GM23338 (cell line): ENCODE measurements around the gene PCDHGC4. TPM values are rescaled to one million over a fixed set of nuclear protein-coding genes. Genes with fewer than 3 reads are reported as not detected.

Experiments
- ATAC-seq: fragments of 200-7000 bp; cut with Tn5 transposase; 3 replicates; pipeline ENCODE4 v1.9.1; 2020
- DNase-seq: peaks from one replicate; pipeline ENCODE4 v3.0.0-alpha.2; 2015; ENCODE audit warnings: low spot score
- H2AFZ ChIP-seq: fragments of 200-600 bp; sonication (generic); 2 replicates; pipeline ENCODE4 v1.8.0; 2016; ENCODE audit warnings: antibody characterized with exemption, mild to moderate bottlenecking, moderate library complexity
- H3F3A ChIP-seq: fragments of 200-600 bp; sonication (generic); replicated peaks from 2 replicates; pipeline ENCODE4 v1.8.0; 2017; ENCODE audit warnings: antibody characterized with exemption, mixed run types, low read depth
- H3K27ac ChIP-seq: fragments of 200-600 bp; sonication (generic); 2 replicates; pipeline ENCODE4 v1.6.1; 2016; ENCODE audit warnings: low read depth
- H3K27me3 ChIP-seq: fragments of 200-600 bp; sonication (generic); 2 replicates; pipeline ENCODE4 v1.8.0; 2016; ENCODE audit warnings: mild to moderate bottlenecking, mixed run types, moderate library complexity; ENCODE audit not compliant: insufficient read depth
- H3K36me3 ChIP-seq: fragments of 200-600 bp; sonication (generic); 2 replicates; pipeline ENCODE4 v1.8.0; 2016; ENCODE audit warnings: mild to moderate bottlenecking; ENCODE audit not compliant: insufficient read depth
- H3K4me1 ChIP-seq: fragments of 200-600 bp; sonication (generic); 2 replicates; pipeline ENCODE4 v1.8.0; 2016; ENCODE audit warnings: mild to moderate bottlenecking, moderate library complexity; ENCODE audit not compliant: insufficient read depth
- H3K4me2 ChIP-seq: fragments of 200-600 bp; sonication (generic); 2 replicates; pipeline ENCODE4 v1.7.1; 2017; ENCODE audit warnings: mixed run types
- H3K4me3 ChIP-seq: fragments of 200-600 bp; sonication (generic); 2 replicates; pipeline ENCODE4 v1.6.1; 2016; ENCODE audit warnings: mixed run types
- H3K79me2 ChIP-seq: fragments of 200-600 bp; sonication (generic); replicated peaks from 2 replicates; pipeline ENCODE4 v1.8.0; 2017; ENCODE audit warnings: mild to moderate bottlenecking; ENCODE audit not compliant: insufficient read depth
- H3K9me2 ChIP-seq: fragments of 200-600 bp; sonication (generic); 2 replicates; pipeline ENCODE4 v1.8.0; 2017; ENCODE audit not compliant: insufficient read depth
- H4K20me1 ChIP-seq: fragments of 200-600 bp; sonication (generic); replicated peaks from 2 replicates; pipeline ENCODE4 v1.8.0; 2017; ENCODE audit warnings: mild to moderate bottlenecking; ENCODE audit not compliant: insufficient read depth
- H3K27ac Mint-ChIP-seq: 2 replicates; pipeline ENCODE4 v1.8.0; 2020; ENCODE audit warnings: inconsistent platforms, mild to moderate bottlenecking, moderate library complexity, mixed read lengths
- H3K27me3 Mint-ChIP-seq: 3 replicates; pipeline ENCODE4 v1.8.0; 2022; ENCODE audit warnings: low read depth, mild to moderate bottlenecking, moderate library complexity, mixed read lengths, inconsistent platforms; ENCODE audit not compliant: insufficient read depth, poor library complexity
- H3K36me3 Mint-ChIP-seq: 3 replicates; pipeline ENCODE4 v1.8.0; 2021; ENCODE audit warnings: low read depth, mild to moderate bottlenecking, inconsistent platforms, moderate library complexity, mixed read lengths
- H3K4me1 Mint-ChIP-seq: 3 replicates; pipeline ENCODE4 v1.8.0; 2020; ENCODE audit warnings: mild to moderate bottlenecking, inconsistent platforms, mixed read lengths
- H3K4me3 Mint-ChIP-seq: 3 replicates; pipeline ENCODE4 v1.8.0; 2021; ENCODE audit warnings: moderate library complexity, mild to moderate bottlenecking, inconsistent platforms, mixed read lengths
- H3K9me3 Mint-ChIP-seq: 3 replicates; pipeline ENCODE4 v1.8.0; 2020; ENCODE audit warnings: moderate library complexity, mild to moderate bottlenecking, inconsistent platforms, mixed read lengths
- CREB1 ChIP-seq: fragments of 250-450 bp; sonication (Bioruptor Pico); IDR thresholded peaks from 2 replicates; pipeline ENCODE4 v1.5.0; 2020; ENCODE audit warnings: low read depth, mild to moderate bottlenecking, moderate library complexity
- CTCF ChIP-seq, 2 experiments: fragments of 200-600 bp in 1 of 2; sonication (generic) in 1 of 2; conservative IDR thresholded peaks; 2 replicates each; pipeline versions ENCODE4 v1.5.1 to v1.6.1; 2016 to 2017; ENCODE audit warnings: antibody characterized with exemption in 2 of 2, low read depth in 2 of 2, mild to moderate bottlenecking in 2 of 2, moderate library complexity in 1 of 2
- EZH2 ChIP-seq: fragments of 200-600 bp; sonication (generic); IDR thresholded peaks from one replicate; pipeline ENCODE4 v1.8.0; 2017; ENCODE audit warnings: antibody characterized with exemption, mild to moderate bottlenecking, low read depth; ENCODE audit not compliant: unreplicated experiment
- EZH2phosphoT487 ChIP-seq: fragments of 200-600 bp; sonication (generic); IDR thresholded peaks from one replicate; pipeline ENCODE4 v1.8.1; 2018; ENCODE audit warnings: antibody characterized with exemption; ENCODE audit not compliant: unreplicated experiment
- NANOG ChIP-seq: IDR thresholded peaks from 2 replicates; pipeline ENCODE4 v1.6.1; 2016; ENCODE audit warnings: antibody characterized with exemption, borderline replicate concordance
- POLR2AphosphoS5 ChIP-seq: IDR thresholded peaks from 2 replicates; pipeline ENCODE4 v1.6.1; 2016; ENCODE audit warnings: antibody characterized with exemption, low read depth
- polyA plus RNA-seq: library from polyadenylated mRNA; unstranded; fragments of >200 nt; fragmentation: Nextera tagmentation; extraction: Ambion mirVana; gene quantifications from 2 replicates; pipeline ENCODE4 v1.2.1, GENCODE V29; 2016
- total RNA-seq: library from RNA; depleted of rRNA; stranded (reverse); fragments of >200 nt; shearing (Covaris generic); gene quantifications from 2 replicates; pipeline ENCODE4 v1.2.3, GENCODE V29; 2014
- TF ChIP-seq, protein P1 (sequence below): IDR thresholded peaks from one replicate; pipeline ENCODE4 v1.6.1; 2018; ENCODE audit warnings: antibody characterized with exemption; ENCODE audit not compliant: unreplicated experiment

Gene PCDHGC4
- total and polyA plus RNA-seq, 2 experiments from 2014 or later, result 0.31 to 3.0 TPM

DNA sequence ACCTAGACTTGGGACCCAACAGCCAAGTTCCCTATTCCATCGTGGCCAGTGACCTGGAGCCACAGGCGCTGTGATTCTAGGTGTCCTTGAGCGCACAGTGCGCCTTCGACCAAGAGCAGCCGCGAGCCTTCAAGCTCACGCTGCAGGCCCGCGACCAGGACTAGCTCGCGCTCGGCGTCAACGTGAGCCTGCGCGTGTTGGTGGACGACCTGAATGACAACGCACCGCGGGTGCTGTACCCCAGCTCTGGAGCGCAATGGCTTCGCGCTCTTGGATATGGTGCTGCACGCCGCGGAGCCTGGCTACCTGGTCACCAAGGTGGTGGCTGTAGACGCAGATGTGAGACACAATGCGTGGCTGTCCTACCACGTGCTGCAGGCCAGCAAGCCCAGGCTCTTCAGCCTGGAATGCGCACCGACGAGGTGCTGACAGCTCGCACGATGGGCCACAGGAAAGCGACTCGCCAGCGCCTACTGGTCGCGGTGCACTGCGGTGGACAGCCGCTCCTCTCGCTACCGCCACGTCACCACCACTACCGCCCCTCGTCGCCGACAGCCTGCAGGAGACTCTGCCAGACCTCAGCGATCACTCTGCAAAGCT lies 43.2 kb upstream of the PCDHGC4 start (continued):
- TF ChIP-seq, protein P1, sequence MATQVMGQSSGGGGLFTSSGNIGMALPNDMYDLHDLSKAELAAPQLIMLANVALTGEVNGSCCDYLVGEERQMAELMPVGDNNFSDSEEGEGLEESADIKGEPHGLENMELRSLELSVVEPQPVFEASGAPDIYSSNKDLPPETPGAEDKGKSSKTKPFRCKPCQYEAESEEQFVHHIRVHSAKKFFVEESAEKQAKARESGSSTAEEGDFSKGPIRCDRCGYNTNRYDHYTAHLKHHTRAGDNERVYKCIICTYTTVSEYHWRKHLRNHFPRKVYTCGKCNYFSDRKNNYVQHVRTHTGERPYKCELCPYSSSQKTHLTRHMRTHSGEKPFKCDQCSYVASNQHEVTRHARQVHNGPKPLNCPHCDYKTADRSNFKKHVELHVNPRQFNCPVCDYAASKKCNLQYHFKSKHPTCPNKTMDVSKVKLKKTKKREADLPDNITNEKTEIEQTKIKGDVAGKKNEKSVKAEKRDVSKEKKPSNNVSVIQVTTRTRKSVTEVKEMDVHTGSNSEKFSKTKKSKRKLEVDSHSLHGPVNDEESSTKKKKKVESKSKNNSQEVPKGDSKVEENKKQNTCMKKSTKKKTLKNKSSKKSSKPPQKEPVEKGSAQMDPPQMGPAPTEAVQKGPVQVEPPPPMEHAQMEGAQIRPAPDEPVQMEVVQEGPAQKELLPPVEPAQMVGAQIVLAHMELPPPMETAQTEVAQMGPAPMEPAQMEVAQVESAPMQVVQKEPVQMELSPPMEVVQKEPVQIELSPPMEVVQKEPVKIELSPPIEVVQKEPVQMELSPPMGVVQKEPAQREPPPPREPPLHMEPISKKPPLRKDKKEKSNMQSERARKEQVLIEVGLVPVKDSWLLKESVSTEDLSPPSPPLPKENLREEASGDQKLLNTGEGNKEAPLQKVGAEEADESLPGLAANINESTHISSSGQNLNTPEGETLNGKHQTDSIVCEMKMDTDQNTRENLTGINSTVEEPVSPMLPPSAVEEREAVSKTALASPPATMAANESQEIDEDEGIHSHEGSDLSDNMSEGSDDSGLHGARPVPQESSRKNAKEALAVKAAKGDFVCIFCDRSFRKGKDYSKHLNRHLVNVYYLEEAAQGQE, result no peak
- no peak for TF ChIP-seq NANOG
- TF ChIP-seq POLR2AphosphoS5, result no peak

- no peaks in the 10 kb centered on the region for H3K27me3 Mint-ChIP-seq
- no peak overlapping the region for H3K27ac ChIP-seq
- peaks cover 3% of the 10 kb centered on the region; the same call in 1 of the 3 replicates for H3K36me3 Mint-ChIP-seq
- ATAC-seq, result no peak
- no peak overlapping the region for H3K4me3 ChIP-seq
- no peaks in the 10 kb centered on the region for H3K36me3 ChIP-seq
- no peaks in the 10 kb centered on the region for H3K4me1 Mint-ChIP-seq
- H4K20me1 ChIP-seq, result no peaks in the 10 kb centered on the region
- DNase-seq, result no peak
- TF ChIP-seq CREB1 (CRISPR knock-in tag) (no peak), EZH2phosphoT487 (no peak), CTCF (conservative IDR thresholded peaks at IDR 0.05; ENCODE audit: low read depth in 2 of 2) (no peak), NANOG (no peak)
- no peaks in the 10 kb centered on the region for H3K9me3 Mint-ChIP-seq
- H3K9me2 ChIP-seq, result no peaks in the 10 kb centered on the region
- H3K4me2 ChIP-seq, result no peak overlapping the region
- H3K4me3 Mint-ChIP-seq, result no peak overlapping the region
- H3K4me1 ChIP-seq, result no peaks in the 10 kb centered on the region
- H3K27me3 ChIP-seq, result no peaks in the 10 kb centered on the region
- H3K79me2 ChIP-seq, result no peaks in the 10 kb centered on the region; the same call in 1 of the 2 replicates
- H2AFZ ChIP-seq, result no peak overlapping the region
- no peaks in the 10 kb centered on the region for H3F3A ChIP-seq
- 0 out of 2 replicates have a peak overlapping the region, but pooled peaks have one; percentile 11 for H3K27ac Mint-ChIP-seq
These were observed 19.5 kb upstream of the PCDHGC4 start for GRCh38 chr5:141465351-141465750.

GRCh38 chr5:141475625-141476131 lies 9.2 kb upstream of the PCDHGC4 start, which contains the start of gene PCDHGC3:
Gene PCDHGC3, plus strand, starts transcription at chr5:141475966. Its CDS starts 151 bp downstream, at chr5:141476117.
- peaks cover 39% of the 10 kb centered on the region for H3K27me3 ChIP-seq
- Mint-ChIP-seq H3K27me3 (peaks cover 27% of the 10 kb centered on the region), H3K4me3 (peak within 1 kb of the TSS; percentile 92), H3K36me3 (peaks cover 26% of the 10 kb centered on the region), H3K9me3 (peaks cover 26% of the 10 kb centered on the region), H3K27ac (no peak within 1 kb of the TSS; the same call in 1 of the 2 replicates), H3K4me1 (peaks cover 21% of the 10 kb centered on the region)
- H3K79me2 ChIP-seq, result no peaks in the 10 kb centered on the region; the same call in none of the 2 replicates
- DNase-seq (peak; percentile 95), ATAC-seq (peak; percentile 95)
- H4K20me1 ChIP-seq, result peaks cover 19% of the 10 kb centered on the region
- peak within 1 kb of the TSS; percentile 89 for H2AFZ ChIP-seq
- TF ChIP-seq EZH2, result no peak
- peak in 1 of 2 experiments; percentile 59; a peak in 2 of 4 replicates for TF ChIP-seq CTCF (conservative IDR thresholded peaks at IDR 0.05; ENCODE audit: low read depth in 2 of 2)
- no peak within 1 kb of the TSS for H3K27ac ChIP-seq
- no peaks in the 10 kb centered on the region; the same call in 1 of the 2 replicates for H3K4me1 ChIP-seq
- H3F3A ChIP-seq, result 0 out of 2 replicates have a peak, but pooled peaks cover 4% of the 10 kb centered on the region
- no peaks in the 10 kb centered on the region for H3K9me2 ChIP-seq
- H3K4me2 ChIP-seq, result peak within 1 kb of the TSS; percentile 83
- H3K36me3 ChIP-seq, result no peaks in the 10 kb centered on the region
- peak within 1 kb of the TSS; percentile 66 for H3K4me3 ChIP-seq
